Spleen (tissue), 7 donors: ENCODE measurements around the gene TOMM5.

Experiments used
- CTCF ChIP-seq, 11 experiments: fragments of 200-600 bp in 7 of 11; fragments of 450-650 bp in 4 of 11; sonication (generic) in 4 of 11; IDR thresholded peaks in 8 of 11; conservative IDR thresholded peaks in 3 of 11; 1 replicate in 7 of 11; 2 replicates in 4 of 11; pipeline versions ENCODE4 v1.4.0 to v1.8.0; 2016 to 2021; ENCODE audit warnings: antibody characterized with exemption in 11 of 11, inconsistent platforms in 4 of 11, mild to moderate bottlenecking in 1 of 11
- POLR2A ChIP-seq, 3 donors: fragments of 450-650 bp; IDR thresholded peaks; one replicate each; pipeline ENCODE4 v1.5.1; 2017; ENCODE audit warnings: antibody characterized with exemption in 3 of 3, mild to moderate bottlenecking in 1 of 3
- POLR2AphosphoS5 ChIP-seq, 3 donors: sonication (generic); formaldehyde crosslinking; IDR thresholded peaks; one replicate each; pipeline ENCODE4 v1.5.1; 2017; ENCODE audit warnings: antibody characterized with exemption in 3 of 3
- donor health status: DM: no; HTN: no; CAD: no; lungs with moderate emphysema.
- donor health status: DM: no; HTN: no; CAD: no.
- donor health status: DM: no; HTN: no; CAD: no.

- no peak for TF ChIP-seq CTCF (IDR thresholded peaks at IDR 0.05 in 8 of 11, conservative IDR thresholded peaks at IDR 0.05 in 3 of 11)
- TF ChIP-seq POLR2A (IDR thresholded peaks at IDR 0.05): peak in 1 of 3 donors; percentile 62
- peak; percentile 61 to 86 (median 85) for TF ChIP-seq POLR2AphosphoS5 (IDR thresholded peaks at IDR 0.05)
Observed at GRCh38 chr9:37575921-37576721, 16.3 kb downstream of the TOMM5 start, which contains the start of gene FBXO10.
